HL-60 (cell line): Measurements from ENCODE around the gene SDK1.

Source experiments
- DNase-seq, 2 experiments: peaks; one replicate each; pipeline ENCODE4 v3.0.0-alpha.2; 2010 to 2020; ENCODE audit warnings: low read depth in 1 of 2, low spot score in 1 of 2
- H3K27ac ChIP-seq: fragments of 250-450 bp; sonication (Bioruptor Pico); replicated peaks from 2 replicates; pipeline ENCODE4 v1.5.1; 2020; ENCODE audit warnings: mild to moderate bottlenecking, moderate library complexity
- H3K27me3 ChIP-seq: fragments of 250-450 bp; sonication (Bioruptor Pico); 2 replicates; pipeline ENCODE4 v1.5.1; 2021; ENCODE audit warnings: mild to moderate bottlenecking, moderate library complexity; ENCODE audit not compliant: insufficient read depth, poor library complexity, severe bottlenecking
- H3K4me3 ChIP-seq: replicated peaks from 2 replicates; pipeline ENCODE4 v1.5.1; 2011; ENCODE audit warnings: mild to moderate bottlenecking, control low read depth, low read length; ENCODE audit not compliant: insufficient read depth
- GABPA ChIP-seq: IDR thresholded peaks from 2 replicates; pipeline ENCODE4 v1.6.1; 2012; ENCODE audit warnings: low read depth
- POLR2AphosphoS5 ChIP-seq: IDR thresholded peaks from 2 replicates; pipeline ENCODE4 v1.6.1; 2012; ENCODE audit warnings: low read depth
- REST ChIP-seq: IDR thresholded peaks from 2 replicates; pipeline ENCODE4 v1.6.1; 2012; ENCODE audit warnings: low read depth; ENCODE audit not compliant: insufficient replicate concordance
- SPI1 ChIP-seq: IDR thresholded peaks from 2 replicates; pipeline ENCODE4 v1.6.1; 2012; ENCODE audit warnings: low read depth, mild to moderate bottlenecking, borderline replicate concordance
- TF ChIP-seq, protein P1 (sequence below): IDR thresholded peaks from one replicate; pipeline ENCODE4 v1.5.1; 2011; ENCODE audit warnings: low read length, control low read depth, inconsistent platforms; ENCODE audit not compliant: insufficient read depth

Gene SDK1

GRCh38 chr7:3781607-3782006 is 480.6 kb downstream of the SDK1 start:
- TF ChIP-seq SPI1: no peak
- TF ChIP-seq, protein P1, sequence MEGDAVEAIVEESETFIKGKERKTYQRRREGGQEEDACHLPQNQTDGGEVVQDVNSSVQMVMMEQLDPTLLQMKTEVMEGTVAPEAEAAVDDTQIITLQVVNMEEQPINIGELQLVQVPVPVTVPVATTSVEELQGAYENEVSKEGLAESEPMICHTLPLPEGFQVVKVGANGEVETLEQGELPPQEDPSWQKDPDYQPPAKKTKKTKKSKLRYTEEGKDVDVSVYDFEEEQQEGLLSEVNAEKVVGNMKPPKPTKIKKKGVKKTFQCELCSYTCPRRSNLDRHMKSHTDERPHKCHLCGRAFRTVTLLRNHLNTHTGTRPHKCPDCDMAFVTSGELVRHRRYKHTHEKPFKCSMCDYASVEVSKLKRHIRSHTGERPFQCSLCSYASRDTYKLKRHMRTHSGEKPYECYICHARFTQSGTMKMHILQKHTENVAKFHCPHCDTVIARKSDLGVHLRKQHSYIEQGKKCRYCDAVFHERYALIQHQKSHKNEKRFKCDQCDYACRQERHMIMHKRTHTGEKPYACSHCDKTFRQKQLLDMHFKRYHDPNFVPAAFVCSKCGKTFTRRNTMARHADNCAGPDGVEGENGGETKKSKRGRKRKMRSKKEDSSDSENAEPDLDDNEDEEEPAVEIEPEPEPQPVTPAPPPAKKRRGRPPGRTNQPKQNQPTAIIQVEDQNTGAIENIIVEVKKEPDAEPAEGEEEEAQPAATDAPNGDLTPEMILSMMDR: no peak
- TF ChIP-seq POLR2AphosphoS5: no peak
- TF ChIP-seq GABPA: no peak
- TF ChIP-seq REST: no peak
- no peak overlapping the region for H3K27ac ChIP-seq
- DNase-seq: no peak
- no peaks in the 10 kb centered on the region for H3K27me3 ChIP-seq
- H3K4me3 ChIP-seq: no peak overlapping the region

- no peak for DNase-seq
- no peak for TF ChIP-seq GABPA
- TF ChIP-seq, protein P1: no peak
- TF ChIP-seq REST: no peak
- no peak for TF ChIP-seq POLR2AphosphoS5
- no peak for TF ChIP-seq SPI1
These were observed 486.7 kb downstream of the SDK1 start for GRCh38 chr7:3787717-3788264.

GRCh38 chr7:3790803-3791202 is 489.8 kb downstream of the SDK1 start:
- TF ChIP-seq, protein P1: no peak
- TF ChIP-seq SPI1 (no peak), REST (no peak), POLR2AphosphoS5 (no peak), GABPA (no peak)
- H3K4me3 ChIP-seq: no peak overlapping the region
- H3K27ac ChIP-seq: no peak overlapping the region
- DNase-seq: no peak
- no peaks in the 10 kb centered on the region for H3K27me3 ChIP-seq

More at GRCh38 chr7:3787717-3788264, 486.7 kb downstream of the SDK1 start:
- Histone ChIP-seq H3K4me3 (no peak overlapping the region), H3K27me3 (no peaks in the 10 kb centered on the region), H3K27ac (no peak overlapping the region)
